ENCODE results near the gene PLA2G10.
"Not testable (repeated sequence)": the region's sequence is repeated elsewhere in the genome, so short reads cannot be mapped to it uniquely, and the experiment has no call there.

Gene PLA2G10

DNA sequence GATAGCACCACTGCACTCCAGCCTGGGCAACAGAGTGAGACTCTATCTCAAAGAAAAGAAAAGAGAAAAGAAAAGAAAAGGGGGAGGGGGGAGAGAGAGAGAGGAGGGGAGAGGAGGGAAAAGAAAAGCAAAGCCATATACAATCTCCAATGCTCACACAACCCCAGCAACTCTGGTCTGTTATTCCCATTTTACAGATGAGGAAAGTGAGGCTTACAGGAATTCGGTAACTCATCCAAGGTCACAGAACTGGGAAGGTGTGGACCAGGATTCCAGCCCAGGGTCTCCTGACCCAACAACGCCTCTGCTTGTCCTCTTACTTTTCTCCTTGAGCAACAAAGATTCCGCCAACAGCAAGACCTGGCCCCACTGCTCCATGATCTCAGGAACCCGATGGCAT lies 13.0 kb downstream of the PLA2G10 start:
- H3K56ac ChIP-seq (ENCODE audit: low read length), result no peak overlapping the region
- H2BK120ac ChIP-seq (ENCODE audit: low read depth, low read length), result no peak overlapping the region
- H3K27me3 ChIP-seq (ENCODE audit: insufficient read depth, low read length, poor library complexity), result no peaks in the 10 kb centered on the region
- DNase-seq, result no peak
- H3K27ac ChIP-seq (ENCODE audit: low read depth, low read length), result no peak overlapping the region
- H2BK15ac ChIP-seq (replicated peaks; ENCODE audit: low read depth), result no peak overlapping the region
- no peak overlapping the region for H3K23ac ChIP-seq (ENCODE audit: low read length)
- no peaks in the 10 kb centered on the region for H3K79me1 ChIP-seq (ENCODE audit: low read length)
- no peak overlapping the region for H4K8ac ChIP-seq (ENCODE audit: low read depth, low read length)
- no peak overlapping the region for H2BK5ac ChIP-seq (ENCODE audit: low read length)
- H2AK5ac ChIP-seq (ENCODE audit: low read length), result no peak overlapping the region
- WGBS (ENCODE audit: extremely low coverage, insufficient coverage, low lambda C conversion rate), result no CpG with 5 or more reads among the region's 4 CpGs
- no peaks in the 10 kb centered on the region for H3K4me1 ChIP-seq (ENCODE audit: control insufficient read depth, low read depth, low read length)
- no peak overlapping the region for H4K5ac ChIP-seq (ENCODE audit: low read length)
- H3K79me2 ChIP-seq (ENCODE audit: control insufficient read depth, insufficient read depth, low read length), result no peaks in the 10 kb centered on the region
- H3K36me3 ChIP-seq (ENCODE audit: control insufficient read depth, insufficient read depth, low read length), result no peaks in the 10 kb centered on the region
- no peak overlapping the region for H3K18ac ChIP-seq (ENCODE audit: low read length)
- H3K9ac ChIP-seq (ENCODE audit: low read length), result no peak overlapping the region
- no peak overlapping the region for H3K4me2 ChIP-seq (ENCODE audit: low read length)
- no peak overlapping the region for H3K4ac ChIP-seq (ENCODE audit: low read depth, low read length)
- H3K4me3 ChIP-seq (ENCODE audit: low read length), result no peak overlapping the region

GRCh38 chr16:14680396-14680795 lies 13.7 kb downstream of the PLA2G10 start:
- not testable (repeated sequence) for H3K4me2 ChIP-seq (ENCODE audit: low read length); H2AK5ac ChIP-seq (ENCODE audit: low read length); H3K79me2 ChIP-seq (ENCODE audit: control insufficient read depth, insufficient read depth, low read length); H3K36me3 ChIP-seq (ENCODE audit: control insufficient read depth, insufficient read depth, low read length); H3K79me1 ChIP-seq (ENCODE audit: low read length); H2BK120ac ChIP-seq (ENCODE audit: low read depth, low read length); DNase-seq; H3K27me3 ChIP-seq (ENCODE audit: insufficient read depth, low read length, poor library complexity); H3K27ac ChIP-seq (ENCODE audit: low read depth, low read length); H3K56ac ChIP-seq (ENCODE audit: low read length); H4K5ac ChIP-seq (ENCODE audit: low read length); H2BK15ac ChIP-seq (replicated peaks; ENCODE audit: low read depth); H3K4me1 ChIP-seq (ENCODE audit: control insufficient read depth, low read depth, low read length); H3K4ac ChIP-seq (ENCODE audit: low read depth, low read length); H4K8ac ChIP-seq (ENCODE audit: low read depth, low read length); H2BK5ac ChIP-seq (ENCODE audit: low read length); H3K9ac ChIP-seq (ENCODE audit: low read length); H3K23ac ChIP-seq (ENCODE audit: low read length); H3K4me3 ChIP-seq (ENCODE audit: low read length); H3K18ac ChIP-seq (ENCODE audit: low read length)
- no CpG with 5 or more reads among the region's 7 CpGs for WGBS (ENCODE audit: extremely low coverage, insufficient coverage, low lambda C conversion rate)

- Histone ChIP-seq H3K9ac (ENCODE audit: low read length) (no peak overlapping the region), H3K4me1 (ENCODE audit: control insufficient read depth, low read depth, low read length) (no peaks in the 10 kb centered on the region), H3K4me2 (ENCODE audit: low read length) (no peak overlapping the region), H3K36me3 (ENCODE audit: control insufficient read depth, insufficient read depth, low read length) (no peaks in the 10 kb centered on the region), H3K27me3 (ENCODE audit: insufficient read depth, low read length, poor library complexity) (no peaks in the 10 kb centered on the region), H3K27ac (ENCODE audit: low read depth, low read length) (no peak overlapping the region), H2BK120ac (ENCODE audit: low read depth, low read length) (no peak overlapping the region), H2BK5ac (ENCODE audit: low read length) (no peak overlapping the region), H2BK15ac (replicated peaks; ENCODE audit: low read depth) (no peak overlapping the region), H3K56ac (ENCODE audit: low read length) (no peak overlapping the region), H3K4me3 (ENCODE audit: low read length) (no peak overlapping the region), H2AK5ac (ENCODE audit: low read length) (no peak overlapping the region), H4K8ac (ENCODE audit: low read depth, low read length) (no peak overlapping the region), H3K4ac (ENCODE audit: low read depth, low read length) (no peak overlapping the region), H4K5ac (ENCODE audit: low read length) (no peak overlapping the region), H3K79me2 (ENCODE audit: control insufficient read depth, insufficient read depth, low read length) (no peaks in the 10 kb centered on the region), H3K23ac (ENCODE audit: low read length) (no peak overlapping the region), H3K18ac (ENCODE audit: low read length) (no peak overlapping the region), H3K79me1 (ENCODE audit: low read length) (no peaks in the 10 kb centered on the region)
- no peak for DNase-seq
- WGBS (ENCODE audit: extremely low coverage, insufficient coverage, low lambda C conversion rate), result no CpG with 5 or more reads among the region's 11 CpGs
Observed at GRCh38 chr16:14678748-14679497, 15.2 kb downstream of the PLA2G10 start.

GRCh38 chr16:14677627-14678026 lies 16.5 kb downstream of the PLA2G10 start:
- H3K18ac ChIP-seq (ENCODE audit: low read length), result no peak overlapping the region
- H3K79me1 ChIP-seq (ENCODE audit: low read length), result no peaks in the 10 kb centered on the region
- no peak overlapping the region for H2BK15ac ChIP-seq (replicated peaks; ENCODE audit: low read depth)
- no peak overlapping the region for H4K5ac ChIP-seq (ENCODE audit: low read length)
- no peaks in the 10 kb centered on the region for H3K4me1 ChIP-seq (ENCODE audit: control insufficient read depth, low read depth, low read length)
- no peak overlapping the region for H3K9ac ChIP-seq (ENCODE audit: low read length)
- no peak overlapping the region for H2BK120ac ChIP-seq (ENCODE audit: low read depth, low read length)
- H3K27me3 ChIP-seq (ENCODE audit: insufficient read depth, low read length, poor library complexity), result no peaks in the 10 kb centered on the region
- no peak overlapping the region for H3K23ac ChIP-seq (ENCODE audit: low read length)
- no peaks in the 10 kb centered on the region for H3K79me2 ChIP-seq (ENCODE audit: control insufficient read depth, insufficient read depth, low read length)
- no peak overlapping the region for H3K56ac ChIP-seq (ENCODE audit: low read length)
- H3K4me2 ChIP-seq (ENCODE audit: low read length), result no peak overlapping the region
- H3K27ac ChIP-seq (ENCODE audit: low read depth, low read length), result no peak overlapping the region
- H4K8ac ChIP-seq (ENCODE audit: low read depth, low read length), result no peak overlapping the region
- DNase-seq, result no peak
- H3K36me3 ChIP-seq (ENCODE audit: control insufficient read depth, insufficient read depth, low read length), result no peaks in the 10 kb centered on the region
- no peak overlapping the region for H3K4me3 ChIP-seq (ENCODE audit: low read length)
- no peak overlapping the region for H2AK5ac ChIP-seq (ENCODE audit: low read length)
- WGBS (ENCODE audit: extremely low coverage, insufficient coverage, low lambda C conversion rate), result 100% methylated on average over 1 of the region's 5 CpGs
- no peak overlapping the region for H2BK5ac ChIP-seq (ENCODE audit: low read length)
- H3K4ac ChIP-seq (ENCODE audit: low read depth, low read length), result no peak overlapping the region

DNA sequence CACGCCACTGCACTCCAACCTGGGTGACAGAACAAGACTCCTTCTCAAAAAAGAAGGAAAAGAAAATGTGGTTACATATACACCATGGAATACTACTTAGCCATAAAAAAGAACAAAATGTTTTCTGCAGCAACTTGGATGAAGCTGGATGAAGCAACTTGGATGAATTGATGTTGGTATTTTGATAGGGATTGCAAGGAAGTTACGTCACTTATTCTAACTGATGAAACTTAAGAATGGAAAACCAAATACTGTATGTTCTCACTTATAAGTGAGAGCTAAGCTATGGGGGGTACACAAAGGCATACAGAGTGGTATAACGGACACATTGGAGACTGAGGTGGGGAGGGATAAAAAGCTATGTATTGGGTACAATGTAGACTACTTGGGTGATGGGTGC lies 17.5 kb downstream of the PLA2G10 start:
- Histone ChIP-seq H3K4me1 (ENCODE audit: control insufficient read depth, low read depth, low read length) (no peaks in the 10 kb centered on the region), H4K5ac (ENCODE audit: low read length) (no peak overlapping the region), H3K56ac (ENCODE audit: low read length) (no peak overlapping the region), H3K79me1 (ENCODE audit: low read length) (no peaks in the 10 kb centered on the region), H3K18ac (ENCODE audit: low read length) (no peak overlapping the region), H3K9ac (ENCODE audit: low read length) (no peak overlapping the region), H3K4me2 (ENCODE audit: low read length) (no peak overlapping the region), H4K8ac (ENCODE audit: low read depth, low read length) (no peak overlapping the region), H2AK5ac (ENCODE audit: low read length) (no peak overlapping the region), H2BK15ac (replicated peaks; ENCODE audit: low read depth) (no peak overlapping the region), H3K23ac (ENCODE audit: low read length) (no peak overlapping the region), H2BK5ac (ENCODE audit: low read length) (no peak overlapping the region), H3K4ac (ENCODE audit: low read depth, low read length) (no peak overlapping the region), H3K27ac (ENCODE audit: low read depth, low read length) (no peak overlapping the region), H3K79me2 (ENCODE audit: control insufficient read depth, insufficient read depth, low read length) (no peaks in the 10 kb centered on the region), H3K4me3 (ENCODE audit: low read length) (no peak overlapping the region), H2BK120ac (ENCODE audit: low read depth, low read length) (no peak overlapping the region), H3K27me3 (ENCODE audit: insufficient read depth, low read length, poor library complexity) (no peaks in the 10 kb centered on the region), H3K36me3 (ENCODE audit: control insufficient read depth, insufficient read depth, low read length) (no peaks in the 10 kb centered on the region)
- DNase-seq, result no peak
- no CpG with 5 or more reads among the region's 3 CpGs for WGBS (ENCODE audit: extremely low coverage, insufficient coverage, low lambda C conversion rate)

GRCh38 chr16:14672403-14672971 lies 21.6 kb downstream of the PLA2G10 start:
- no CpG with 5 or more reads among the region's 7 CpGs for WGBS (ENCODE audit: extremely low coverage, insufficient coverage, low lambda C conversion rate)
- H2BK120ac ChIP-seq (ENCODE audit: low read depth, low read length), result no peak overlapping the region
- H3K27me3 ChIP-seq (ENCODE audit: insufficient read depth, low read length, poor library complexity), result no peaks in the 10 kb centered on the region
- H3K4me2 ChIP-seq (ENCODE audit: low read length), result no peak overlapping the region
- no peak for DNase-seq
- H3K4me3 ChIP-seq (ENCODE audit: low read length), result no peak overlapping the region
- H3K4ac ChIP-seq (ENCODE audit: low read depth, low read length), result no peak overlapping the region
- no peak overlapping the region for H4K5ac ChIP-seq (ENCODE audit: low read length)
- no peak overlapping the region for H3K23ac ChIP-seq (ENCODE audit: low read length)
- no peak overlapping the region for H2AK5ac ChIP-seq (ENCODE audit: low read length)
- H2BK15ac ChIP-seq (replicated peaks; ENCODE audit: low read depth), result no peak overlapping the region
- no peak overlapping the region for H3K9ac ChIP-seq (ENCODE audit: low read length)
- H4K8ac ChIP-seq (ENCODE audit: low read depth, low read length), result no peak overlapping the region
- H3K79me1 ChIP-seq (ENCODE audit: low read length), result no peaks in the 10 kb centered on the region
- no peak overlapping the region for H3K27ac ChIP-seq (ENCODE audit: low read depth, low read length)
- H3K4me1 ChIP-seq (ENCODE audit: control insufficient read depth, low read depth, low read length), result no peaks in the 10 kb centered on the region
- H2BK5ac ChIP-seq (ENCODE audit: low read length), result no peak overlapping the region
- H3K56ac ChIP-seq (ENCODE audit: low read length), result no peak overlapping the region
- no peaks in the 10 kb centered on the region for H3K36me3 ChIP-seq (ENCODE audit: control insufficient read depth, insufficient read depth, low read length)
- H3K18ac ChIP-seq (ENCODE audit: low read length), result no peak overlapping the region
- no peaks in the 10 kb centered on the region for H3K79me2 ChIP-seq (ENCODE audit: control insufficient read depth, insufficient read depth, low read length)
